HG03095 (cell line): ENCODE results near the gene WIZ.

ENCODE experiments used
- ATAC-seq: cut with Tn5 transposase; IDR thresholded peaks from one replicate; pipeline ENCODE4 v1.9.1; 2021; ENCODE audit warnings: moderate library complexity; ENCODE audit not compliant: unreplicated experiment

Gene WIZ

DNA sequence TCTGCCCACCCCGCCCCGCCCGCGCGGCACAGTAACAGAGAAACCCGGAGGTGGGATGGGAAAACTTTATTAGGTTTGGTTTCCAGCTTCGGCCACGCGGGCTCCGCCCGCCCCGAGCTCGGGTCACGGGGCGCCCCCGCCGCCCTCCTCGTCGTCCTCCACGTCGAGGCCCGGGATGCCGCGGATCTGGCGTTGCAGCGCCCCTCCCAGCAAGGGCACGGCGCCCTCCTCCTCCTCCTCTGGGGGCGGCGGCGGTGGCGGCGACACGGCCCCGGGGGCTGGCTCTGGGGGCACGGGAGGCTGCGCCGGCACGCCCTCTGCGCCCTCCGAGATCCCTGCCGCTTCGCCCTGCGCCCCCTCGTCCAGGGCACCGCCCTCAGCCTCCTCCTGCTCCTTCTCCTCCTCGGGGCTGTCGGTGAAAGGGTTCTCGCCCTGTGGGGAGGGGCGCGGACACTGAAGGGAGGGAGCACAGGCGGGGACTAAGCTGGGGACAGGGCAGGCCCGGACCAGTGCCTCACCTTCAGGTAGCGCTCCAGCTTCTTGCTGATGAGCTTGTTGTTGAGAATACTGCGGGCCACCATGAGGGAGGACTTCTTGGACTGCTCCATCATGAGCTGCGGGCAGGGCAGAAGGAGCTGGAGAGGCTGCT is 69.6 kb downstream of the WIZ start:
- ATAC-seq: peak; percentile 24

DNA sequence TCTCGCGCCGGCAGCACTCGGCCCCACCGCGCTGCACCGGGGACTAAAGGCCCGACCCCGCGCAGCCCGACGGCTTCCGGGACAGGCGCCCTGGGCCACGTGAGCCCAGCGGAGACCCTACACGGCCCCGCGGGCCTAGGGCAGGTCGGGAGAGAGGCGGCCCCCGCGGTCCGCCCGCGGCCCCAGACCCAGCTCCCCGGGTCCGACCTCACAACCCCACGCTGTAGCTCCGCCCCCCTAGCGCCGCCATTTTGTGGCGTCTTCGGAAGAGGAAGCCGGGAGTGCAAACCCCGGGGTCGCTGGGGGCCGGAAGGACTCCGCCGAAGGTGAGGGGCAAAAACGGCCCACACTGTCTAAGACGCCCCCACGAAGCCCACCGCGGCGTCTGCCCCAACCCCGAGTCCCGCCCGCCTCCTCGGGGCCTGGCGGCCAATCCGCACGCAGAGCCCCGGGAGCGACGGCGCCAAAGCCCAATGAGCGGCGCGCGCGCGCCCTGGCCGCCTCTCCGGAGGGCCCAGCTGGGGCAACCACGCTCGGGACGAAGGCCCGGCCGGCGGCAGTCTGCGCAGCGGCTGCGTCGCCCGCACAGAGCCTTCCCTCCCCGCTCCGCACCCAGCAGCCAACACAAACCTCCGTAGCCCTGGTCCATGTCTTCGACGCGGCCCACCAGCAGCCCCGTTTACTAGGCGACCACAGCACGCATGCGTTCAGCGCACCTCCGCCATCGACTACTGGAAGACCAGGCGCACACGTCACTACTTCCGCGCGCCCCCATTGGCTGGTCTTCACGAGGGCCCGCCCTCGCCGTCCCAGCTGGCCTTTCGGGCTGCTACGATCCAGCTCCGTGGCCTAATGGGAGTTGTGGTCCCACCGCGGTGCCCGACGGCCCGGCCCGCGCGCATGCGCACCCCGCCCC is 70.4 kb downstream of the WIZ start, which contains the start of gene AKAP8:
Gene AKAP8 (minus strand): TSS at position 705 of the 916 bp plus-strand sequence. CDS start 56 bp downstream, at position 649.
- ATAC-seq: peak; percentile 69

DNA sequence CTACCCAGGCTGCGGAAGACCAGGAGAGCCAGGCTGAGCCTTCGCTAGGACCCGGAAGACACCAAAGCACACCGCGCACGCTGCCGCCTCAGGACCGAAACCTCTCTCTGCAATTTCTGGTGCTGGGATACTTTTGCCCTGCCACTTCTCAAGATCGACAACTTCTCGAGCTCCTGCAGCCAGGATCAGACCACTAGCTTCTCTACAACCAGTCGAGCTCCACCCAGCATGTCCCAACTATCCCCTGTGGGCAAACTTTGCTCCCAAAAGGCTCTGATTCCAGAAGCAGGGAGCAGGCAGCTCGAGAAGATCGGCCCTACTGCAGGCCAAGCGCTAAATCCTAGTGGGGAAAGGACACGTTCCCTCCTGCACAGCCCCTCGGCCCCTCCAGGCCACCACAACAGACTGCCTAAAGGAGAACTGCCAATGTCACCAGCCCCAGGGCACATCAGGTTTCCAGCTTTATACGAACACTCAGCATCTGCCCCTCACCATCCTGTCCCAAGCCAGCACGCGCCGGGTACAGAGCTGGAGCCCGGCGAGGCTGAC is 71.1 kb downstream of the WIZ start:
- ATAC-seq: no peak

- ATAC-seq: no peak
Observed at GRCh38 chr19:15374796-15375440, 74.8 kb downstream of the WIZ start.

GRCh38 chr19:15374105-15374651 is 75.6 kb downstream of the WIZ start:
- ATAC-seq: no peak

DNA sequence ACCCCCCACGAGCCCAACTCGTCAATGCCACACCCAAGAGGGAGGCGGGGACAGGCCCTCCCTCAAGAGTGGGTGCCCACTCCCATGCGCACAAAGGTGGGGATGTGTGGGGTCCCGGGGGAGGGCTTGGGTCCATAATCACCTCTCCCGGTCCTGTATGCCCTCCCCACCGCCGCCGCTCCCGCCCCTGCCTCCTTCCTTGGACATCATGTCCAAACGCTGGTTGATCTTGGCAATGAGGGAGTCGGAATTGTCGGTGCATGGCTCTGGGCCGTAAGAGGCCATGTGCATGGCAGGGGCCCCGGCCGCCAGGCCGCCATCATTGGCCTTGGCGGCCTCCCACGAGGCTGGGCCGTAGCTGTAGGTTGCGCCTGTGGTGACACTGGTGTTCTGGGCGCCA is 76.1 kb downstream of the WIZ start:
- no peak for ATAC-seq

DNA sequence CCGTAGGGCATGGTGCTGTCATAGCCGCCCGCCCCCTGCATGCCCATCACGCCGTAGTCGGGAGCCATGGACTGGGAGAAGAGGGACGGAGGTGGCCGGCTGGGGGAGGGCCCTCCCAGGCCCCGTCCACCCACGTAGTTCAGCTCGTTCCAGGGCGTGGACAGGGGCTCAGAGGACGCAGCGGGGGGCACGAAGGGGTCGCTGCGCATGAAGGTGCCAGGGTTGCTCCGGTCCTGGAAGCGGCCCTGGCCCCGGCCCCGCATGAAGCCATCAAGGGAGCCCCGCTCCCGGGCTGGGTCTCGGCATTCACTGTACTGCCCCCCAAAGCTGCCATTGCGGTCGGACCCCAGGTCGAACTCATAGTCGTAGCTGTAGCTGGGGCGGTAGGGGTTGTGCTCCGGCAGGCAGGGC is 76.9 kb downstream of the WIZ start:
- no peak for ATAC-seq

DNA sequence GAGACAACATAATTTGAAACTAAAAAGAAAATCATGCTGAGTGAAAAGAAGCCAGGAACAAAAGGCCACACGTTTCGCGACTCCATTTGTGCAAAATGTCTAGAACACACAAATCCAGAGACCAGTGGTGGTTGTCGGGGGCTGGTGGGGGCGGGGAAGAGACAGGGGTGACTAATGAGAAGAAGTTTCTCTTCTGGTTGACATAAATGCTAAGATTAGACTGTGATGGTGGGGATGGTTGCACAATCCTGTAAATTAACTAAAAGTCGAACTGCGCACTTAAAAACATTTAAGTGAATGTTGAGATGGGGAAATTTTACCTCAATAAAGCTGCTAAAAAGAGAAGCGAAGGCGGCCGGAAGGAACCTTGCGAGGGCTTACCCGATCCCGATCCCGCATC is 77.3 kb downstream of the WIZ start:
- no peak for ATAC-seq

GRCh38 chr19:15371786-15372380 is 77.9 kb downstream of the WIZ start:
- ATAC-seq: no peak

- no peak for ATAC-seq
Observed at GRCh38 chr19:15371119-15371518, 78.6 kb downstream of the WIZ start.
